ENCODE data around the gene PFKFB2. TPM values are rescaled to one million over a fixed set of nuclear protein-coding genes. Genes with fewer than 3 reads are reported as not detected.

The PFKFB2 gene
- total RNA-seq, 6 donors from 2014 or later: 25.3 to 95.5 (median 58.0) TPM

GRCh38 chr1:207034998-207035397 is 18.1 kb upstream of the PFKFB2 start:
- ATAC-seq (ENCODE audit: low FRiP score in 2 of 2) (no peak), DNase-seq (no peak)
- Histone ChIP-seq H3K36me3 (no peaks in the 10 kb centered on the region), H3K27me3 (no peaks in the 10 kb centered on the region), H3K27ac (no peak overlapping the region), H3K4me1 (peaks cover 0 to 4% (median 2%) of the 10 kb centered on the region in 4 donors), H3K4me3 (no peak overlapping the region), H3K9me3 (no peaks in the 10 kb centered on the region)
- no peak for TF ChIP-seq EP300 (IDR thresholded peaks at IDR 0.05)
- no peak for TF ChIP-seq POLR2AphosphoS5 (IDR thresholded peaks at IDR 0.05)
- TF ChIP-seq POLR2A (IDR thresholded peaks at IDR 0.05): no peak
- TF ChIP-seq CTCF (IDR thresholded peaks at IDR 0.05): no peak

- no peaks in the 10 kb centered on the region for H3K36me3 ChIP-seq
- no peaks in the 10 kb centered on the region for H3K9me3 ChIP-seq
- no peaks in the 10 kb centered on the region for H3K27me3 ChIP-seq
- ATAC-seq (ENCODE audit: low FRiP score in 2 of 2): no peak
- H3K4me3 ChIP-seq: no peak overlapping the region
- 91 to 95% methylated on average over 4 of the region's 4 CpGs for WGBS, 2 donors
- TF ChIP-seq POLR2AphosphoS5 (IDR thresholded peaks at IDR 0.05) (no peak), CTCF (IDR thresholded peaks at IDR 0.05) (no peak), POLR2A (IDR thresholded peaks at IDR 0.05) (no peak), EP300 (IDR thresholded peaks at IDR 0.05) (no peak)
- H3K4me1 ChIP-seq: peaks cover 0 to 7% (median 2%) of the 10 kb centered on the region in 4 donors
- DNase-seq: no peak
- H3K27ac ChIP-seq: no peak overlapping the region
These were observed 17.1 kb upstream of the PFKFB2 start for GRCh38 chr1:207035877-207036551.

- WGBS, 2 donors: 83 to 95% methylated on average over 1 of the region's 1 CpG
- H3K36me3 ChIP-seq: no peaks in the 10 kb centered on the region
- H3K27ac ChIP-seq: no peak overlapping the region
- H3K4me3 ChIP-seq: no peak overlapping the region
- no peak for ATAC-seq (ENCODE audit: low FRiP score in 2 of 2)
- no peaks in the 10 kb centered on the region for H3K27me3 ChIP-seq
- no peak for DNase-seq
- no peak for TF ChIP-seq CTCF (IDR thresholded peaks at IDR 0.05)
- TF ChIP-seq POLR2A (IDR thresholded peaks at IDR 0.05): no peak
- no peak for TF ChIP-seq POLR2AphosphoS5 (IDR thresholded peaks at IDR 0.05)
- TF ChIP-seq EP300 (IDR thresholded peaks at IDR 0.05): no peak
- peaks cover 0 to 7% (median 2%) of the 10 kb centered on the region in 4 donors for H3K4me1 ChIP-seq
- H3K9me3 ChIP-seq: no peaks in the 10 kb centered on the region
These were observed 16.2 kb upstream of the PFKFB2 start for GRCh38 chr1:207036865-207037264.

- H3K9me3 ChIP-seq: no peaks in the 10 kb centered on the region
These were observed 13.5 kb upstream of the PFKFB2 start for GRCh38 chr1:207039380-207040180.

More at GRCh38 chr1:207039380-207040180, 13.5 kb upstream of the PFKFB2 start:
- no peak overlapping the region for H3K4me3 ChIP-seq
- H3K27me3 ChIP-seq: no peaks in the 10 kb centered on the region
- no peak for ATAC-seq (ENCODE audit: low FRiP score in 2 of 2)
- WGBS, 2 donors: 68 to 74% methylated on average over 4 of the region's 4 CpGs
- TF ChIP-seq EP300 (IDR thresholded peaks at IDR 0.05) (no peak), POLR2AphosphoS5 (IDR thresholded peaks at IDR 0.05) (no peak), CTCF (IDR thresholded peaks at IDR 0.05) (no peak), POLR2A (IDR thresholded peaks at IDR 0.05) (no peak)
- H3K27ac ChIP-seq: no peak overlapping the region
- DNase-seq: no peak
- peaks cover 0 to 7% (median 0%) of the 10 kb centered on the region in 4 donors for H3K4me1 ChIP-seq
- H3K36me3 ChIP-seq: no peaks in the 10 kb centered on the region

All from upper lobe of left lung (tissue), 6 donors.